WTC11 (cell line): ENCODE data around the gene AKT3.

Experiments
- AFF4 ChIP-seq: sonication (generic); formaldehyde crosslinking; IDR thresholded peaks from 2 replicates; pipeline ENCODE4 v1.8.1; 2023; ENCODE audit warnings: mild to moderate bottlenecking, missing genetic modification reagents, borderline replicate concordance
- ATF3 ChIP-seq: sonication (generic); formaldehyde crosslinking; conservative IDR thresholded peaks from 2 replicates; pipeline ENCODE4 v1.8.1; 2022; ENCODE audit warnings: mild to moderate bottlenecking, missing genetic modification reagents
- CTCF ChIP-seq: fragments of 200-600 bp; IDR thresholded peaks from 2 replicates; pipeline ENCODE4 v1.8.0; 2022; ENCODE audit warnings: antibody characterized with exemption
- E2F4 ChIP-seq: sonication (generic); formaldehyde crosslinking; IDR thresholded peaks from 2 replicates; pipeline ENCODE4 v1.8.1; 2022; ENCODE audit warnings: low read depth, mild to moderate bottlenecking, moderate library complexity, missing genetic modification reagents, borderline replicate concordance
- ELF4 ChIP-seq: sonication (generic); formaldehyde crosslinking; IDR thresholded peaks from 2 replicates; pipeline ENCODE4 v1.8.1; 2022; ENCODE audit warnings: low read depth, mild to moderate bottlenecking, moderate library complexity, missing genetic modification reagents
- FOXJ3 ChIP-seq: sonication (generic); formaldehyde crosslinking; IDR thresholded peaks from 2 replicates; pipeline ENCODE4 v1.9.0; 2021; ENCODE audit warnings: missing genetic modification reagents, mild to moderate bottlenecking, borderline replicate concordance
- JUN ChIP-seq: sonication (generic); formaldehyde crosslinking; IDR thresholded peaks from 2 replicates; pipeline ENCODE4 v1.8.0; 2023; ENCODE audit warnings: mild to moderate bottlenecking, missing genetic modification reagents
- MAX ChIP-seq: sonication (generic); formaldehyde crosslinking; IDR thresholded peaks from 2 replicates; pipeline ENCODE4 v1.8.0; 2022; ENCODE audit warnings: mild to moderate bottlenecking, missing genetic modification reagents
- NFE2L1 ChIP-seq: sonication (generic); formaldehyde crosslinking; IDR thresholded peaks from 2 replicates; pipeline ENCODE4 v1.8.1; 2023; ENCODE audit warnings: missing genetic modification reagents
- NR2C2 ChIP-seq: sonication (generic); formaldehyde crosslinking; IDR thresholded peaks from 2 replicates; pipeline ENCODE4 v1.8.0; 2022; ENCODE audit warnings: mild to moderate bottlenecking, missing genetic modification reagents
- RELA ChIP-seq: sonication (generic); formaldehyde crosslinking; IDR thresholded peaks from 2 replicates; pipeline ENCODE4 v1.8.1; 2022; ENCODE audit warnings: missing genetic modification reagents, mild to moderate bottlenecking, borderline replicate concordance
- TEAD4 ChIP-seq: sonication (generic); formaldehyde crosslinking; IDR thresholded peaks from 2 replicates; pipeline ENCODE4 v1.8.0; 2022; ENCODE audit warnings: mild to moderate bottlenecking, missing genetic modification reagents
- ZNF317 ChIP-seq: sonication (generic); formaldehyde crosslinking; IDR thresholded peaks from 2 replicates; pipeline ENCODE4 v1.8.1; 2023; ENCODE audit warnings: low read depth, mild to moderate bottlenecking, moderate library complexity, missing genetic modification reagents, borderline replicate concordance
- ZNF425 ChIP-seq: fragments of 250-450 bp; sonication (Bioruptor Pico); conservative IDR thresholded peaks from 2 replicates; pipeline ENCODE4 v1.9.0; 2021; ENCODE audit warnings: mild to moderate bottlenecking

GRCh38 chr1:243477731-243478290 lies 372.2 kb downstream of the AKT3 start:
- TF ChIP-seq CTCF (no peak), MAX (CRISPR knock-in tag) (no peak), NFE2L1 (CRISPR knock-in tag) (no peak), E2F4 (CRISPR knock-in tag) (no peak), ZNF317 (CRISPR knock-in tag) (no peak), AFF4 (CRISPR knock-in tag) (no peak), NR2C2 (no peak), ELF4 (CRISPR knock-in tag) (no peak), ZNF425 (CRISPR knock-in tag) (no peak), ATF3 (CRISPR knock-in tag) (no peak), JUN (CRISPR knock-in tag) (no peak), FOXJ3 (CRISPR knock-in tag) (no peak), TEAD4 (CRISPR knock-in tag) (no peak), RELA (no peak)
